ENCODE measurements around the gene DTNB. TPM values are rescaled to one million over a fixed set of nuclear protein-coding genes. Genes with fewer than 3 reads are reported as not detected.

The DTNB gene
- total and polyA plus RNA-seq, 2 donors (not counting 1 experiment from before 2014, with no cell fraction given) = 25.7 to 37.3 TPM

DNA sequence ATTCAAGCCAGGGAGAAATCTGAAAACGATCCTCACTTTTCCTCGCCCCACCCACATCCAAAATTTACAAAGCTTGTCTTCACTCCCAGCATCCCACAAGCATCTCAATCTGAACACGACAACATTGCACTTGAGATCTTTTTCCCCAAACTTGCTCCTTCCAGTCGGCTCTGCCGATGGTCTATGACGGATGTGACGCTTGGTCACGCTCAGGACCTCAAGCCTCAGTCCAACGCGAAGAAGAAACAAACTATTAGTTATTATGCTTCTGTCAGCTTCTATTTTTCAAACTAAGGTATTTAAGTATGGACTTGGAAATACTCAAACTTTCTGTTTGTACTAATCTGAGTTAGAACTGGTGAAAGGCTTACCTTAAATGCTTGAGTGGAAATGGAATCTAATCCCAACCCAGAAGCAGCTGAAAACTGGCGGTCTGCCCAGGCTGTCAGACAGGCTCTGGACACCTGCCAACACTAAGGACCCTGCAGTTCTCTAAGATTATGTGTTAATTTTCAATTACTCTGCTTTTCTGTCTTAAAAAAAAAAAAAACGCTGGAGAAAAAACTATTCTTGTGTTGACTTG is 199.5 kb downstream of the DTNB start:
- 98% methylated on average over 3 of the region's 12 CpGs for WGBS (ENCODE audit: insufficient coverage)
- ATAC-seq (ENCODE audit: low read depth) (no peak), DNase-seq (no peak)
- Histone ChIP-seq H3K9me3 (ENCODE audit: control extremely low read depth in 1 of 3, control insufficient read depth in 2 of 3, insufficient read depth in 1 of 3, low read length in 2 of 3) (peaks cover 0 to 10% (median 5%) of the 10 kb centered on the region in 3 donors), H3K9ac (ENCODE audit: low read length) (no peak overlapping the region), H2AFZ (ENCODE audit: insufficient read depth, low read depth, low read length, poor library complexity, severe bottlenecking) (no peak overlapping the region), H3K36me3 (replicated peaks in 1 of 2; ENCODE audit: control extremely low read depth in 1 of 2, control insufficient read depth in 1 of 2, extremely low read depth in 1 of 2, insufficient read depth in 2 of 2, low read length in 1 of 2) (peaks cover 0 to 1% of the 10 kb centered on the region in 2 experiments), H4K20me1 (ENCODE audit: control insufficient read depth, insufficient read depth, low read length, poor library complexity, severe bottlenecking) (no peaks in the 10 kb centered on the region), H3K4me1 (ENCODE audit: control insufficient read depth in 2 of 2, insufficient read depth in 2 of 2, low read length in 2 of 2) (no peaks in the 10 kb centered on the region), H3K79me2 (ENCODE audit: control insufficient read depth, insufficient read depth, low read length) (no peaks in the 10 kb centered on the region), H3K27ac (ENCODE audit: low read length in 2 of 2) (no peak overlapping the region), H3K4me2 (replicated peaks; ENCODE audit: low read depth, low read length, poor library complexity, severe bottlenecking) (no peak overlapping the region), H3K27me3 (replicated peaks in 1 of 4; ENCODE audit: control extremely low read depth in 1 of 4, control insufficient read depth in 3 of 4, insufficient read depth in 4 of 4, low read length in 3 of 4) (no peaks in the 10 kb centered on the region), H3K4me3 (ENCODE audit: control extremely low read depth in 1 of 5, extremely low read depth in 1 of 5, insufficient read depth in 1 of 5, low read depth in 2 of 5, low read length in 4 of 5) (no peak overlapping the region)
- no peaks in the 10 kb centered on the region for H3K4me1 Mint-ChIP-seq
- no peaks in the 10 kb centered on the region for H3K27me3 Mint-ChIP-seq
- POLR2A ChIA-PET = no interaction called here
- H3K4me3 Mint-ChIP-seq = no peak overlapping the region
- H3K27ac Mint-ChIP-seq = no peak overlapping the region
- CTCF ChIA-PET = no interaction called here
- TF ChIP-seq, protein P1, sequence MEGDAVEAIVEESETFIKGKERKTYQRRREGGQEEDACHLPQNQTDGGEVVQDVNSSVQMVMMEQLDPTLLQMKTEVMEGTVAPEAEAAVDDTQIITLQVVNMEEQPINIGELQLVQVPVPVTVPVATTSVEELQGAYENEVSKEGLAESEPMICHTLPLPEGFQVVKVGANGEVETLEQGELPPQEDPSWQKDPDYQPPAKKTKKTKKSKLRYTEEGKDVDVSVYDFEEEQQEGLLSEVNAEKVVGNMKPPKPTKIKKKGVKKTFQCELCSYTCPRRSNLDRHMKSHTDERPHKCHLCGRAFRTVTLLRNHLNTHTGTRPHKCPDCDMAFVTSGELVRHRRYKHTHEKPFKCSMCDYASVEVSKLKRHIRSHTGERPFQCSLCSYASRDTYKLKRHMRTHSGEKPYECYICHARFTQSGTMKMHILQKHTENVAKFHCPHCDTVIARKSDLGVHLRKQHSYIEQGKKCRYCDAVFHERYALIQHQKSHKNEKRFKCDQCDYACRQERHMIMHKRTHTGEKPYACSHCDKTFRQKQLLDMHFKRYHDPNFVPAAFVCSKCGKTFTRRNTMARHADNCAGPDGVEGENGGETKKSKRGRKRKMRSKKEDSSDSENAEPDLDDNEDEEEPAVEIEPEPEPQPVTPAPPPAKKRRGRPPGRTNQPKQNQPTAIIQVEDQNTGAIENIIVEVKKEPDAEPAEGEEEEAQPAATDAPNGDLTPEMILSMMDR (IDR thresholded peaks at IDR 0.05) = no peak
- TF ChIP-seq EZH2 (IDR thresholded peaks at IDR 0.05; ENCODE audit: borderline replicate concordance, insufficient read depth, low read depth, low read length, poor library complexity, severe bottlenecking) = no peak
- intact Hi-C loops (cut with micrococcal nuclease) = no loop called here
- H3K9me3 Mint-ChIP-seq (ENCODE audit: insufficient read depth) = peaks cover 7% of the 10 kb centered on the region

DNA sequence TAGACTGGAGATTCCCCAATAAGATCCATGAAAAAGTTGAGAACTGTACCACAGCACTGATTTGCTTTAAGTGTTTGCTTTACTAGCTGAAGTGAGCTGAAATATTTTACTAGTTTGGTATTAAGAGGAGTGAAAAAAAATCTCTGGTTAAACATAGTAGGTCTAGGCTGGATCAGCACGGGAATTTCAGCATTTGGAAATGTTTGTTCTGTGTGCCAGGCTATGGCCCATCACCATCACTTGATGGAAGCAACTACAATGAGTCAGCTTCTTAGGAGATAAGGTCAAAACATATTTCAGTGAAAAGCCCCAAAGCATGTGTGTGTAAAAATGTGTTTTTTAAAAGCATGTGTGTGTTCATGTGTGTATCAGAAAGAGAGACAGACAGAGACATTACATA is 200.2 kb downstream of the DTNB start:
- no peaks in the 10 kb centered on the region for H3K79me2 ChIP-seq (ENCODE audit: control insufficient read depth, insufficient read depth, low read length)
- TF ChIP-seq EZH2 (IDR thresholded peaks at IDR 0.05; ENCODE audit: borderline replicate concordance, insufficient read depth, low read depth, low read length, poor library complexity, severe bottlenecking) = no peak
- TF ChIP-seq, protein P1 (IDR thresholded peaks at IDR 0.05) = no peak
- no peak overlapping the region for H3K4me3 ChIP-seq (ENCODE audit: control extremely low read depth in 1 of 5, extremely low read depth in 1 of 5, insufficient read depth in 1 of 5, low read depth in 2 of 5, low read length in 4 of 5)
- no peak overlapping the region for H3K9ac ChIP-seq (ENCODE audit: low read length)
- H3K27ac ChIP-seq (ENCODE audit: low read length in 2 of 2) = no peak overlapping the region
- no peaks in the 10 kb centered on the region for H3K4me1 ChIP-seq (ENCODE audit: control insufficient read depth in 2 of 2, insufficient read depth in 2 of 2, low read length in 2 of 2)
- DNase-seq (no peak), ATAC-seq (ENCODE audit: low read depth) (no peak)
- Mint-ChIP-seq H3K27me3 (no peaks in the 10 kb centered on the region), H3K9me3 (ENCODE audit: insufficient read depth) (peaks cover 7% of the 10 kb centered on the region), H3K4me1 (no peaks in the 10 kb centered on the region), H3K4me3 (no peak overlapping the region), H3K27ac (no peak overlapping the region)
- H3K27me3 ChIP-seq (replicated peaks in 1 of 4; ENCODE audit: control extremely low read depth in 1 of 4, control insufficient read depth in 3 of 4, insufficient read depth in 4 of 4, low read length in 3 of 4) = no peaks in the 10 kb centered on the region
- H4K20me1 ChIP-seq (ENCODE audit: control insufficient read depth, insufficient read depth, low read length, poor library complexity, severe bottlenecking) = no peaks in the 10 kb centered on the region
- CTCF ChIA-PET = no interaction called here
- WGBS (ENCODE audit: insufficient coverage) = 83% methylated on average over 1 of the region's 1 CpG
- POLR2A ChIA-PET = no interaction called here
- H3K4me2 ChIP-seq (replicated peaks; ENCODE audit: low read depth, low read length, poor library complexity, severe bottlenecking) = no peak overlapping the region
- peaks cover 0 to 1% of the 10 kb centered on the region in 2 experiments for H3K36me3 ChIP-seq (replicated peaks in 1 of 2; ENCODE audit: control extremely low read depth in 1 of 2, control insufficient read depth in 1 of 2, extremely low read depth in 1 of 2, insufficient read depth in 2 of 2, low read length in 1 of 2)
- H2AFZ ChIP-seq (ENCODE audit: insufficient read depth, low read depth, low read length, poor library complexity, severe bottlenecking) = no peak overlapping the region
- peaks cover 0 to 10% (median 5%) of the 10 kb centered on the region in 3 donors for H3K9me3 ChIP-seq (ENCODE audit: control extremely low read depth in 1 of 3, control insufficient read depth in 2 of 3, insufficient read depth in 1 of 3, low read length in 2 of 3)
- intact Hi-C loops (cut with micrococcal nuclease) = no loop called here

All from B cell (primary cell).